Psoas muscle (tissue), 8 donors: ENCODE results near the gene MEP1B. TPM values are rescaled to one million over a fixed set of nuclear protein-coding genes. Genes with fewer than 3 reads are reported as not detected.

Source experiments
- ATAC-seq, 4 donors: fragments of 200-7000 bp; cut with Tn5 transposase; one replicate each; pipeline ENCODE4 v1.9.1; 2020; ENCODE audit warnings: moderate library complexity in 3 of 4, mild to moderate bottlenecking in 2 of 4
- DNase-seq, 2 donors: peaks; one replicate each; pipeline ENCODE4 v3.0.0-alpha.2; 2020
- H3K27ac ChIP-seq: fragments of 200-600 bp; one replicate; pipeline ENCODE4 v1.8.0; 2022
- H3K27me3 ChIP-seq, 3 donors: fragments of 200-600 bp in 1 of 3; one replicate each; pipeline versions ENCODE4 v1.6.1 to v1.8.0; 2013 to 2022; ENCODE audit warnings: low read length in 2 of 3, mild to moderate bottlenecking in 2 of 3, moderate library complexity in 1 of 3; ENCODE audit not compliant: insufficient read depth in 3 of 3
- H3K36me3 ChIP-seq, 2 donors: fragments of 200-600 bp in 1 of 2; one replicate each; pipeline versions ENCODE4 v1.6.1 to v1.8.0; 2013 to 2022; ENCODE audit warnings: low read depth in 1 of 2, mild to moderate bottlenecking in 1 of 2, moderate library complexity in 1 of 2; ENCODE audit not compliant: insufficient read depth in 1 of 2
- H3K4me1 ChIP-seq: fragments of 200-600 bp; one replicate; pipeline ENCODE4 v1.8.0; 2022
- H3K4me3 ChIP-seq: fragments of 200-600 bp; one replicate; pipeline ENCODE4 v1.8.0; 2022; ENCODE audit warnings: mild to moderate bottlenecking
- H3K9me3 ChIP-seq: fragments of 200-600 bp; one replicate; pipeline ENCODE4 v1.8.0; 2022
- CTCF ChIP-seq: fragments of 200-600 bp; IDR thresholded peaks from one replicate; pipeline ENCODE4 v1.8.0; 2022; ENCODE audit warnings: antibody characterized with exemption
- WGBS, 3 donors: extraction: QIAGEN DNeasy Blood & Tissue Kit; methylation state at CpG; one replicate each; pipeline versions ENCODE4 v1.1.6 to v1.1.7; 2013; 5-methylcytosine and 5-hydroxymethylcytosine counted together
- intact Hi-C, 2 donors: fragments of 100-400 bp; cut with DNase I; formaldehyde crosslinking; loops; one replicate each; pipeline versions ENCODE4 v1.11.0 to v1.14.2; 2022
- polyA plus RNA-seq, 3 donors: library from polyadenylated mRNA; stranded (reverse); fragments of 200-250 nt; gene quantifications; one replicate each; pipeline ENCODE4 v1.2.3, GENCODE V29; 2013
- total RNA-seq, 4 donors: library from RNA; stranded (reverse); fragmentation: NEBNext Ultra II Directional in 2 of 4; extraction: Animal tissue kit (Norgen Biotek cat#: 25700) in 2 of 4; gene quantifications; one replicate each; pipeline versions ENCODE4 v1.2.1 to v1.2.4, GENCODE V29; 2021 to 2023
- donor health status: healthy with polysubstance abuse.
- donor health status: DM: no; HTN: no; CAD: no; lungs with moderate emphysema.
- donor health status: Bipolar disorder and iron deficiency.
- donor health status: healthy.
- donor health status: DM: yes; HTN: yes; CAD: no.
- donor health status: DM: no; HTN: no; CAD: no.
- donor health status: DM: no; HTN: no; CAD: no.
- donor health status: DM: yes; HTN: yes; CAD: no.

The MEP1B gene
- total and polyA plus RNA-seq, 7 donors, result 0.16 to 0.38 TPM; not detected in 5

GRCh38 chr18:32261003-32261402, 71.2 kb downstream of the MEP1B start:
- no peak overlapping the region for H3K27ac ChIP-seq
- no peak for ATAC-seq
- no peaks in the 10 kb centered on the region for H3K4me1 ChIP-seq
- H3K9me3 ChIP-seq, result no peaks in the 10 kb centered on the region
- no peak for DNase-seq
- 94 to 97% (median 97%) methylated on average over 5 of the region's 5 CpGs for WGBS, 3 donors
- intact Hi-C loops, result no loop called here
- no peak overlapping the region for H3K4me3 ChIP-seq
- no peaks in the 10 kb centered on the region for H3K27me3 ChIP-seq
- no peak for TF ChIP-seq CTCF
- no peaks in the 10 kb centered on the region for H3K36me3 ChIP-seq

- no peak overlapping the region for H3K27ac ChIP-seq
- no peak overlapping the region for H3K4me3 ChIP-seq
- WGBS, 3 donors, result 81 to 89% (median 84%) methylated on average over 1 of the region's 1 CpG
- DNase-seq, result no peak
- no peaks in the 10 kb centered on the region for H3K9me3 ChIP-seq
- ATAC-seq, result no peak
- intact Hi-C loops, result no loop called here
- H3K36me3 ChIP-seq, result peaks cover 0 to 10% of the 10 kb centered on the region in 2 donors
- no peaks in the 10 kb centered on the region for H3K4me1 ChIP-seq
- no peak for TF ChIP-seq CTCF
- H3K27me3 ChIP-seq, result no peaks in the 10 kb centered on the region
Measured at GRCh38 chr18:32262092-32262491, 72.3 kb downstream of the MEP1B start.

- ATAC-seq, result no peak
- DNase-seq, result no peak
- no peak for TF ChIP-seq CTCF
- no peak overlapping the region for H3K4me3 ChIP-seq
- H3K9me3 ChIP-seq, result no peaks in the 10 kb centered on the region
- no peaks in the 10 kb centered on the region for H3K27me3 ChIP-seq
- 72 to 77% (median 72%) methylated on average over 2 of the region's 2 CpGs for WGBS, 3 donors
- intact Hi-C loops, result no loop called here
- H3K36me3 ChIP-seq, result peaks cover 3 to 33% of the 10 kb centered on the region in 2 donors
- H3K27ac ChIP-seq, result no peak overlapping the region
- no peaks in the 10 kb centered on the region for H3K4me1 ChIP-seq
Measured at GRCh38 chr18:32264401-32264800, 74.6 kb downstream of the MEP1B start.

GRCh38 chr18:32267463-32267862, 77.6 kb downstream of the MEP1B start:
- no peak overlapping the region for H3K4me3 ChIP-seq
- no peak for TF ChIP-seq CTCF
- no peaks in the 10 kb centered on the region for H3K9me3 ChIP-seq
- H3K27me3 ChIP-seq, result no peaks in the 10 kb centered on the region
- DNase-seq, result no peak
- H3K27ac ChIP-seq, result no peak overlapping the region
- H3K4me1 ChIP-seq, result no peaks in the 10 kb centered on the region
- no peak for ATAC-seq
- peaks cover 3 to 43% of the 10 kb centered on the region in 2 donors for H3K36me3 ChIP-seq
- WGBS, 3 donors, result 89 to 94% (median 90%) methylated on average over 4 of the region's 4 CpGs
- intact Hi-C loops, result no loop called here

Other genes starting within 250 kb of the MEP1B start
- gene TRAPPC8, start 246.9 kb upstream of the MEP1B start, total RNA-seq, result 10 to 100 TPM; 29.7 to 36.8 (median 34.5) TPM
- 10 to 100 TPM; 17.1 to 30.5 (median 19.8) TPM for gene TRAPPC8, start 246.9 kb upstream of the MEP1B start, polyA plus RNA-seq
- 1 to 10 TPM; 1.3 to 4.2 (median 1.7) TPM for gene RNF125, start 171.2 kb upstream of the MEP1B start, total RNA-seq
- gene RNF125, start 171.2 kb upstream of the MEP1B start, polyA plus RNA-seq, result 1 to 10 TPM; 1.2 to 3.0 (median 2.3) TPM
- gene RNF138, start 98.2 kb upstream of the MEP1B start, total RNA-seq, result 10 to 100 TPM in 1 of 4 donors, 1 to 10 TPM in 3; 6.4 to 10.1 (median 8.2) TPM
- gene RNF138, start 98.2 kb upstream of the MEP1B start, polyA plus RNA-seq, result 1 to 10 TPM; 3.6 to 7.5 (median 4.4) TPM